ENCODE results near the gene GSTO2. TPM values are rescaled to one million over a fixed set of nuclear protein-coding genes. Genes with fewer than 3 reads are reported as not detected.

The GSTO2 gene
- total and polyA plus RNA-seq, 2 experiments from 2014 or later = 30.7 to 49.8 TPM

GRCh38 chr10:104348601-104349000 is 79.6 kb downstream of the GSTO2 start (continued):
- TF ChIP-seq, protein P1, sequence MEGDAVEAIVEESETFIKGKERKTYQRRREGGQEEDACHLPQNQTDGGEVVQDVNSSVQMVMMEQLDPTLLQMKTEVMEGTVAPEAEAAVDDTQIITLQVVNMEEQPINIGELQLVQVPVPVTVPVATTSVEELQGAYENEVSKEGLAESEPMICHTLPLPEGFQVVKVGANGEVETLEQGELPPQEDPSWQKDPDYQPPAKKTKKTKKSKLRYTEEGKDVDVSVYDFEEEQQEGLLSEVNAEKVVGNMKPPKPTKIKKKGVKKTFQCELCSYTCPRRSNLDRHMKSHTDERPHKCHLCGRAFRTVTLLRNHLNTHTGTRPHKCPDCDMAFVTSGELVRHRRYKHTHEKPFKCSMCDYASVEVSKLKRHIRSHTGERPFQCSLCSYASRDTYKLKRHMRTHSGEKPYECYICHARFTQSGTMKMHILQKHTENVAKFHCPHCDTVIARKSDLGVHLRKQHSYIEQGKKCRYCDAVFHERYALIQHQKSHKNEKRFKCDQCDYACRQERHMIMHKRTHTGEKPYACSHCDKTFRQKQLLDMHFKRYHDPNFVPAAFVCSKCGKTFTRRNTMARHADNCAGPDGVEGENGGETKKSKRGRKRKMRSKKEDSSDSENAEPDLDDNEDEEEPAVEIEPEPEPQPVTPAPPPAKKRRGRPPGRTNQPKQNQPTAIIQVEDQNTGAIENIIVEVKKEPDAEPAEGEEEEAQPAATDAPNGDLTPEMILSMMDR (conservative IDR thresholded peaks at IDR 0.05; ENCODE audit: low read depth in 2 of 2) = no peak
- TF ChIP-seq CREB1 (CRISPR knock-in tag; IDR thresholded peaks at IDR 0.05; ENCODE audit: low read depth) = no peak
- no peak for TF ChIP-seq ZNF331 (CRISPR knock-in tag; IDR thresholded peaks at IDR 0.05; ENCODE audit: low read depth)
- no peak for TF ChIP-seq JUNB (IDR thresholded peaks at IDR 0.05; ENCODE audit: unreplicated experiment)
- TF ChIP-seq STAT1 (IDR thresholded peaks at IDR 0.05; ENCODE audit: unreplicated experiment) = no peak
- no peak for TF ChIP-seq ZNF462 (CRISPR knock-in tag; IDR thresholded peaks at IDR 0.05)
- TF ChIP-seq EZH2phosphoT487 (IDR thresholded peaks at IDR 0.05; ENCODE audit: unreplicated experiment) = no peak

GRCh38 chr10:104349623-104350126 is 80.7 kb downstream of the GSTO2 start:
- no peak overlapping the region for H3K27ac Mint-ChIP-seq
- H3F3A ChIP-seq (replicated peaks; ENCODE audit: low read depth) = no peaks in the 10 kb centered on the region
- H3K4me3 Mint-ChIP-seq = no peak overlapping the region
- H3K79me2 ChIP-seq (replicated peaks; ENCODE audit: insufficient read depth) = no peaks in the 10 kb centered on the region
- no peaks in the 10 kb centered on the region for H3K9me3 Mint-ChIP-seq
- peak overlapping the region; percentile 58 for H3K4me2 ChIP-seq
- H3K36me3 Mint-ChIP-seq (ENCODE audit: low read depth) = no peaks in the 10 kb centered on the region
- H3K36me3 ChIP-seq (ENCODE audit: insufficient read depth) = no peaks in the 10 kb centered on the region
- no peak overlapping the region for H2AFZ ChIP-seq
- H3K27me3 ChIP-seq (ENCODE audit: insufficient read depth) = peaks cover 14% of the 10 kb centered on the region
- H3K4me1 Mint-ChIP-seq = peaks cover 6% of the 10 kb centered on the region; the same call in 2 of the 3 replicates
- ATAC-seq (no peak), DNase-seq (ENCODE audit: low spot score) (peak; percentile 68)
- H3K4me3 ChIP-seq = no peak overlapping the region
- H3K27me3 Mint-ChIP-seq (ENCODE audit: insufficient read depth, low read depth, poor library complexity) = no peaks in the 10 kb centered on the region
- no peaks in the 10 kb centered on the region for H3K9me2 ChIP-seq (ENCODE audit: insufficient read depth)
- peak overlapping the region; percentile 68; the same call in 1 of the 2 replicates for H3K27ac ChIP-seq (ENCODE audit: low read depth)
- H3K4me1 ChIP-seq (ENCODE audit: insufficient read depth) = peaks cover 12% of the 10 kb centered on the region; the same call in 1 of the 2 replicates
- H4K20me1 ChIP-seq (replicated peaks; ENCODE audit: insufficient read depth) = no peaks in the 10 kb centered on the region; the same call in 1 of the 2 replicates
- TF ChIP-seq, protein P1 (conservative IDR thresholded peaks at IDR 0.05; ENCODE audit: low read depth in 2 of 2) = no peak
- TF ChIP-seq ZNF331 (CRISPR knock-in tag; IDR thresholded peaks at IDR 0.05; ENCODE audit: low read depth) (no peak), ETS1 (IDR thresholded peaks at IDR 0.05) (no peak), ZNF114 (CRISPR knock-in tag; IDR thresholded peaks at IDR 0.05) (no peak)
